ENCODE data around the gene MCAT.

- TF ChIP-seq, protein P1, sequence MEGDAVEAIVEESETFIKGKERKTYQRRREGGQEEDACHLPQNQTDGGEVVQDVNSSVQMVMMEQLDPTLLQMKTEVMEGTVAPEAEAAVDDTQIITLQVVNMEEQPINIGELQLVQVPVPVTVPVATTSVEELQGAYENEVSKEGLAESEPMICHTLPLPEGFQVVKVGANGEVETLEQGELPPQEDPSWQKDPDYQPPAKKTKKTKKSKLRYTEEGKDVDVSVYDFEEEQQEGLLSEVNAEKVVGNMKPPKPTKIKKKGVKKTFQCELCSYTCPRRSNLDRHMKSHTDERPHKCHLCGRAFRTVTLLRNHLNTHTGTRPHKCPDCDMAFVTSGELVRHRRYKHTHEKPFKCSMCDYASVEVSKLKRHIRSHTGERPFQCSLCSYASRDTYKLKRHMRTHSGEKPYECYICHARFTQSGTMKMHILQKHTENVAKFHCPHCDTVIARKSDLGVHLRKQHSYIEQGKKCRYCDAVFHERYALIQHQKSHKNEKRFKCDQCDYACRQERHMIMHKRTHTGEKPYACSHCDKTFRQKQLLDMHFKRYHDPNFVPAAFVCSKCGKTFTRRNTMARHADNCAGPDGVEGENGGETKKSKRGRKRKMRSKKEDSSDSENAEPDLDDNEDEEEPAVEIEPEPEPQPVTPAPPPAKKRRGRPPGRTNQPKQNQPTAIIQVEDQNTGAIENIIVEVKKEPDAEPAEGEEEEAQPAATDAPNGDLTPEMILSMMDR (IDR thresholded peaks at IDR 0.05) = no peak
- no peak for TF ChIP-seq EZH2phosphoT487 (IDR thresholded peaks at IDR 0.05)
- TF ChIP-seq EZH2 (IDR thresholded peaks at IDR 0.05) = no peak
Measured at GRCh38 chr22:43101306-43101705, 41.9 kb downstream of the MCAT start.
